ENCODE measurements around the gene ITPRIPL2.
A peak's percentile ranks its signal among the peaks of the same experiment; 100 is the strongest.

Gene ITPRIPL2

DNA sequence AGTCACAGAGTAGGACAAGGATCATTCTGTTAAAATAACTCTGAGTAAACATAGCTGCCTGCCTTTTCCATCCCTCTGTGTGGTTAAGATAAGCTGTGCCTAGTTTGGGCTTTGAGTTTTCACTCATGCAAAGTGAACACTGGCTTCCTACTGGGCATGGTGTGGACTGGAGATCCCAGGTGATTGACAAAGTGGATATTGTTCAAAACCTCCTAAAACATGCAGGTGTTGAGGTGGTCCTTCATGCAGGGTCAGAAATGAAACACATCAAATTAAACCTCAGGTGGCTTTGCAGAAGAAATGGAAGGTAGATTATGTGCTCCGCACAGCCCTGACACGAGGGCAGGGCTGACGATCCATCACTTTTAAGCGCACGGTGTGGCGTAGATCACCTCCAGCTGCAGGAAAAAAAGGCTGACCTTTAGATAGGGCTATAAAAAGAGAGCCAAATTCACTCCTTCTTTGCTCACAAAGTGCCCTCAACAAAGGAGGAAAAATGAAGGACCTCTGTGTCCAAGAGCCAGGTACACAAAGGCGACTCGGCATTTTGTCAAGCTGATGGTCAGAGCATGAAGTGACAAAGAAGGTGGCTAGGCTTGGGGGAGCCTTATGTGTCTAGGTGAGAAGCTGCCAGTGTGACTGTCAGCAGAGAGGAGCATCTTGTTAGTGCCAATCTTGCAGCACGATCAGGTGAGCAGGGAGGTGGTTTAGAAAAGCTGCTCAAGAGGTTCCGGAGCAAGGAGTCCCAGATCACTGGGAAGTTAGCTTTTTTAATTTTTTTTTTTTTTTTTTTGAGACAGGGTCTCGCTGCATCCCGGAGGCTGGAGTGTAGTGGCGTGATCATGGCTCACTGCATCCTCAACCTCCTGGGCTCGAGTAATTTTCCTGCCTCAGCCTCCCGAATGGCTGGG is 19.9 kb upstream of the ITPRIPL2 start:
- DNase-seq (ENCODE audit: low spot score): no peak

DNA sequence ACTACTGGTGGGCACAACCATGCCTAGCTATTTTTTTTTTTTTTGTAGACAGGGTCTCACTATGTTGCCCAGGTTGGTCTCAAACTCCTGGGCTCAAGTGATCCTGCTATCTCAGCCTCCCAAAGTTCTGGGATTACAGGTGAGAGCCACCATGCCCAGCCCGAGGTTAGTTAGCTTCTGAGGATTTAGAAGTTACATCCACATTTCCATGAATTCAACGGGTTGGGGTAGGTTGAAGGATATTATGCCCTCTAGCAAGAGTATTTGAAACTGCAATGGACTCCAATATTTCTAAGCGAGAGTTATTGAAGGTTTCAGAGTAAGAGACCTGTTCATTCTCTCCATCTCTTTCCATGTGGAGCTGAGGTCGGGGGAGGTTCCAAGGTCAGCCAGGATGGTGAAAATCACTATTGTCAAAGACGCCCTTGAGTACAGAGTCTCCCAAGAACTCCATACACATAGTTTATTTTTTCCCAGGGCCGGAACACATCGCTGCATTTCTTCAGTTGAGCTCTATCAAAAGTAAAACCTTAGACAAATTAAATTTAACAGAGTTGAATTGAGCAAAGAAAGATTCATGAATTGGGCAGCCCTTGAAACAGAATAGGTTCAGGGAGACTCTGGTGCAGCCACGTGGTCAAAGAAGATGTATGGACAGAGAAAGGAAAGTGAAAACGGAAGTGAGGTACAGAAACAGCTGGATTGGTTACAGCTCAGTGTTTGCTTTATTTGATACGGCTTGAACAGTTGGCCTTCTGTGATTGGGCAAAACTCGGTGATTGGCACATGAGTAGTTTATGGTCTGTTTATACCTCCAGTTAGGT is 19.0 kb upstream of the ITPRIPL2 start:
- DNase-seq (ENCODE audit: low spot score): no peak

DNA sequence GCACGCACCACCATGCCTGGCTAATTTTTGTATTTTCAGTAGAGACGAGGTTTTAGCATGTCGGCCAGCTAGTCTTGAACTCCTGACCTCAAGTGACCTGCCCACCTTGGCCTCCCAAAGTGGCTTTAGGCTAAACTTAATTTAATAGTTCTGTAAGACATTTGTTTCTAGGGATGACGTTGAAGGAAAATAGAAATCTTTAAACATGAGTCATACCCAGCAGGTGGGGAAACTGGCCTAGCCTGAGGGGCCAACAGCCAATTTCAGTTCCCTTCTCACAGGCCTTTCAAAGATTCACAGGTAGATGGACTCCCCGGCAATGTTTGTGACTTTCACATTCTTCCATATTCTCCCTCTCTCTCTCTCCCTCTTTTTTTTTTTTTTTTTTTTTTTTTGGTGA is 18.1 kb upstream of the ITPRIPL2 start:
- DNase-seq (ENCODE audit: low spot score): no peak

- no peak for DNase-seq (ENCODE audit: low spot score)
These were observed 15.6 kb upstream of the ITPRIPL2 start for GRCh38 chr16:19098173-19098572.

GRCh38 chr16:19102187-19102872 is 11.4 kb upstream of the ITPRIPL2 start:
- DNase-seq (ENCODE audit: low spot score): no peak

DNA sequence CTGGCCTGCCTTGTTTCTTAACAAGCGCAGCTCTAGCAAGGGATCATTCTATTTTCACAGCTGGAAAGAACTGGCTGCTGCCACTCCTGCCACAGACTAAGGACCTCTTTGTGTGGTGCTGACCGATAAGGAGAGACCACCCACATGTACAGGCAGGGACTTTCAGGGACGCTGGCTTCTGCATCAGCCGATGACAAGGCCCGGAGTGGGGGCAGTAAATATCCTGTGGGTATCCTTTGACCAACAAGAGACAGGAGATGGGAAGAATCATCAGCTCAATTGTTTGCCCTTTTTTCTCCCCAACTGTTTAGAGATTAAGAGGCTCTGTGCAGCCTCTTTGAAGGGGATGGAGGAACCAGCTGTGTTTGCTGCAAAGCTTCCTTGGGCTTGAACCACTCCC is 9.2 kb upstream of the ITPRIPL2 start:
- DNase-seq (ENCODE audit: low spot score): no peak

DNA sequence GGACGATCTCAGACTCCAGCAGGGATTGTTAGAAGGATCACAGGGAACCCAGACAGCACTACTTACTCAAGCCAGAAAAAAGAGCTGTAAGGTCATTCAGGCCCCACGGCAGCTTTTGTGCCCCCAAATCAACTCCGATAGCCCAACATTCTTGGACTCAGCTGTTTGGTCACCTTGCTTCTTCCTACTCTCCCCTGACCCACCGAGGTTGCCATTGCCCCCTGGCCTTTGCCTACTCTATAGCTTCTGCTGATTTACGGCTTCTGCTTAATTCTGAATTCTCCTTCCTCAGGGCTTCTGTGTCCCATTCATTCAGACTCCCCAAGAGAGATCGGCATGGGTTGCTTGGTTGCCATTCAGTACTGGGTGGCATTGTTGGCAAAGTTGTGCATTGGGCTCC is 8.6 kb upstream of the ITPRIPL2 start:
- DNase-seq (ENCODE audit: low spot score): no peak

GRCh38 chr16:19105891-19106624 is 7.7 kb upstream of the ITPRIPL2 start:
- no peak for DNase-seq (ENCODE audit: low spot score)

- DNase-seq (ENCODE audit: low spot score): no peak
These were observed 7.1 kb upstream of the ITPRIPL2 start for GRCh38 chr16:19106625-19107020.

DNA sequence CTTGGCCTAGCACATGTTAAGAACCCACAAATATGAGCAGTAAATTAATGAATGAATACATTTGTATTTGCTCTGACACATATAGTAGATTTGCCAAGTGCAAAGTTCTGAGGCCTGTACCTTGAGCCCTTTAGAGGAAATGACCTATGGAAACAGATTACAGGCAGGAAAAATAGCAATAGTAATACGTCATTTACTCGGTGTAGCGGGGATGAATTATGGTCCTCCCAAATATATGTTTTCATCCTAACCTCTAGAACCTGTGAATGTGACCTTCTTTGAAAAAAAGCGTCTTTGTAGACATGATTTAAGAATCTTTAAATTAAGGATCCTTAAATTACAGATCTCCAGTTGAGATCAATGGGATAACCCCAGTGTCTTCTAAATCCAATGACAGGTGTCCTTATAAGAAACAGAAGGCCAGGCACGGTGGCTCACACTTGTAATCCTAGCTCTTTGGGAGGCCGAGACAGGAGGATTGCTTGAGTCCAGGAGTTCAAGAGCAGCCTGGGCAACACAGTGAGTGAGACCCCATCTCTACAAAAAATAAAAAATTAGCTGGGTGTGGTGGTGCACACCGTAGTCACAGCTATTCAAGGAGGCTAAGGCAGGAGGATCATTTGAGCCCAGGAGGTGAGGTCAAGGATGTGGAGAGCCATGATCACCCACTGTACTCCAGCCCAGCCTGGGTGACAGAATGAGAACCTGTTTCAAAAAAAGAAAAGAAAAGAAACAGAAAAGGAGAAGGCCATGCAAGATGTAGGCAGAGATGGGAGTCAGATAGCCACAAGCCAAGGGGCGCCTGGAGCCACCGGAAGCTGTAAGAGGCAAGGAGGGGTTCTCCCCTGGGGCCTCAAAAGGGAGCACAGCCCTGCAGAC is 5.1 kb upstream of the ITPRIPL2 start:
- DNase-seq (ENCODE audit: low spot score): no peak

DNA sequence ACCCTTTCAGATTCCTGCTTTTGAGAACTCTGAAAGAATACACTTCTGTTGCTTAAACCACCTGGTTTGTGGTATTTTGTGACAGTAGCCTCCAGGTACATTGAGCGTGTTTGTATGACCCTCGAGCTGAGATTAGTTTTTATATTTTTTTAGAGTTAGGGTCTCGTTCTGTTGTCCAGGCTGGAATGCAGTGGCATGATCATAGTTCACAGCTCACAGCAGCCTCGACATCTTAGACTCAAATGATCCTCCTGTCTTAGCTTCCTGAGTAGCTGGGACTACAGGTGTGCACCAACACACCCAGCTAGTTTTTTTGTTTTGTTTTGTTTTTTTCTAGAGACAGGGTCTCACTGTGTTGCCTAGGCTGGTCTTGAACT is 4.5 kb upstream of the ITPRIPL2 start:
- no peak for DNase-seq (ENCODE audit: low spot score)

DNA sequence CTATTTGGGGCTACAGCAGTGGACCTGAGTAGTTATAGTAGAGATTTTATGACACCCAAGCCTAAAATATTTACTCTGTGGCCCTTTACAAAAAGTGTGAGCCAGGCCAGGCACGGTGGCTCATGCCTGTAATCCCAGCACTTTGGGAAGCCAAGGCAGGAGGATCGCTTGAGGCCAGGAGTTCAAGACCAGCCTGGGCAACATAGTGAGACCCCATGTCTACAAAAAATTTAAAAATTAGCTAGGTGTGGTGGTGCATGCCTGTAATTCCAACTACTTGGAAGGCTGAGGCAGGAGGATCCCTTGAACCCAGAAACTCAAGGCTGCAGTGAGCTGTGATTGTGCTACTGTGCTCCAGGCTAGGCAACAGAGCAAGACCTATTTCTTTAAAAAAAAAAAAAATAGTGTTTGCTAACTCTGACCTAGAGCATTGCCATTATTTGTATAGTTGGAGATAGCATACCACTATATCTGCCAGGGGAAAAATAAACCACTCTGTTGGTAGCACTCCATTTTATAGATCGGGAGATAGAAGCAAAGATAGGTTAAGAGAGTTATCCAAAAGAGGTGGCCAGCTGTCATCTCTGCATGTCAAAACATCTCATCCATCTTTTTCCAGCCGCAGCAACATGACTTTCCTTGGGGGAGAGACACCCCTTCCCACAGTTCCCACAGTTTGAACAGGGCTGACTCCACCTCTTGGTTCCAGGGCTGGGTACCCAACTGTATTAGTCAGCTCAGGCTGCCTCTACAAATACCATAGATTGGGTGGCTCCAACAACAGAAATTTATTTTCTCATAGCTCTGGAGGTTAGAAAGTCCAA is 3.0 kb upstream of the ITPRIPL2 start:
- no peak for DNase-seq (ENCODE audit: low spot score)

DNA sequence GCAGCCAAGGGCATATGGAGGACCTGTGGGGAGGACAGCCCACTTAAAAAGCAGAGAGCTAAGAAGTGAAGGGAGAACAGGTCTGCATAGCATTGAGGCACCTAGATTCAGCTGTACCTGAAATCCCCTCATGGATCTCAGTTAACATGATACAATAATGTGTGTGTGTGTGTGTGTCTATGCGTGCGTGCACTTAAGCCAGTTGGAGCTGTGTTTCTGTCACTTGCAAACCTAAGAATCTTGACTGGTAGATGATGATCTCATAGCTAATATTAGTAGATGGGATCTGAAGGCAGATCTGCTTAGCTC is 1.7 kb upstream of the ITPRIPL2 start:
- DNase-seq (ENCODE audit: low spot score): no peak

- no peak for DNase-seq (ENCODE audit: low spot score)
These were observed 789 bp downstream of the ITPRIPL2 start for GRCh38 chr16:19114359-19115147.

DNA sequence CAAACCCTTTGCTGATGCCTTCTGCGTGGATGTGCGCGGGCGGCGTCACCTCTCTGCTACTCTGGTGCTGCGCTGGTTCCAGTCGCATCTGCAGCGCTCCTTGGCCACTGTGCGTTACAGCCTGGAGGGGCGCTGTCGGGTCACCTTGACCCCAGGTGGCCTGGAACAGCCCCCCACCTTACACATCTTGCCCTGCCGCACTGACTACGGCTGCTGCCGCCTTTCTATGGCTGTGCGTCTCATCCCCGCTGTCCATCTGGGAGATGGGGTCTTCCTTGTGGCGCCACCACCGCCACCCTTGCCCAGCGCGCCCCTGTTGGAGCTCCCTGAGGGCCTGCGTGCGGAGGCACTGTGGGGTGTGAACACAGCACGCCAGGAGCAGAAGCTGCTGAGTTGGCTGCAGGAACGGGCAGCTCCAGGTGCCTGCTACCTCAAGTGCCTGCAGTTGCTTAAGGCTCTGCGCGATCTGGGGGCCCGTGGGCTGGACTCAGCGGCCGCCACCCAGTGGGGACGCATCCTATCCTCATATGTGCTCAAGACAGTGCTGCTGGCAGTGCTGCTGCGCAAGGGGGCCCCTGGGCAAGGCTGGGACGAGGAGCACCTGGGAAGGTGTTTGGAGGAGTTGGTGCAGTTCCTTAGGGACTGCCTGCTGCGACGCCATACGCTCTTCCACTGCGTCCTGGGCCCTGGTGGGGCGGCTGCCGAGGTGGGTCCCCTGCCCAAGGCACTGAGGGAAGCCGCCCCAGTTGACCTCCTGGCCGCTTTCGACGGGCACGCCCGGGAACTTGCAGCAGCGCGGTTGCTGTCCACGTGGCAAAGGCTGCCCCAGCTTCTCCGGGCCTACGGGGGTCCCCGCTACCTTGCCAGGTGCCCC is 1.6 kb downstream of the ITPRIPL2 start:
- no peak for DNase-seq (ENCODE audit: low spot score)

- no peak for DNase-seq (ENCODE audit: low spot score)
These were observed 3.1 kb downstream of the ITPRIPL2 start for GRCh38 chr16:19116711-19117449.

GRCh38 chr16:19118938-19119431 is 5.2 kb downstream of the ITPRIPL2 start:
- peak; percentile 90 for DNase-seq (ENCODE audit: low spot score)
